Mesothelial cell of epicardium (in vitro differentiated cells): ENCODE data around the gene RAB26. TPM values are rescaled to one million over a fixed set of nuclear protein-coding genes. Genes with fewer than 3 reads are reported as not detected.

Experiments
- DNase-seq, 2 experiments: peaks; one replicate each; pipeline ENCODE4 v3.0.0; 2021; ENCODE audit warnings: low spot score in 2 of 2; ENCODE audit not compliant: unreplicated experiment in 2 of 2
- H3K27ac Mint-ChIP-seq: 2 replicates; pipeline ENCODE4 v1.8.0; 2021; ENCODE audit warnings: mixed read lengths
- H3K27me3 Mint-ChIP-seq: 2 replicates; pipeline ENCODE4 v1.8.0; 2021; ENCODE audit warnings: low read depth, mixed read lengths
- H3K36me3 Mint-ChIP-seq: 2 replicates; pipeline ENCODE4 v1.8.0; 2021; ENCODE audit warnings: mixed read lengths
- H3K4me1 Mint-ChIP-seq: 2 replicates; pipeline ENCODE4 v1.8.0; 2021; ENCODE audit warnings: mixed read lengths
- H3K4me3 Mint-ChIP-seq: 2 replicates; pipeline ENCODE4 v1.8.0; 2021; ENCODE audit warnings: mild to moderate bottlenecking, moderate library complexity, mixed read lengths
- H3K9me3 Mint-ChIP-seq: 2 replicates; pipeline ENCODE4 v1.8.0; 2021; ENCODE audit warnings: mixed read lengths
- CTCF ChIP-seq: fragments of 200-600 bp; sonication (generic); IDR thresholded peaks from one replicate; pipeline ENCODE4 v1.5.0; 2021; ENCODE audit warnings: antibody characterized with exemption; ENCODE audit not compliant: unreplicated experiment
- total RNA-seq: library from RNA; stranded (reverse); gene quantifications from 3 replicates; pipeline ENCODE4 v1.2.1, GENCODE V29; 2021

RAB26 gene
- total RNA-seq, 1 donor from 2014 or later, result 1.5 TPM

GRCh38 chr16:2181952-2182351 lies 33.5 kb downstream of the RAB26 start:
- TF ChIP-seq CTCF, result no peak
- Mint-ChIP-seq H3K4me1 (no peaks in the 10 kb centered on the region), H3K27ac (no peak overlapping the region), H3K27me3 (no peaks in the 10 kb centered on the region), H3K4me3 (no peak overlapping the region), H3K36me3 (peaks cover 6% of the 10 kb centered on the region), H3K9me3 (no peaks in the 10 kb centered on the region)
- no peak for DNase-seq

- Mint-ChIP-seq H3K9me3 (no peaks in the 10 kb centered on the region), H3K27me3 (no peaks in the 10 kb centered on the region), H3K36me3 (peaks cover 2% of the 10 kb centered on the region), H3K4me3 (no peak overlapping the region), H3K4me1 (no peaks in the 10 kb centered on the region), H3K27ac (no peak overlapping the region)
- no peak for DNase-seq
- TF ChIP-seq CTCF, result no peak
Observed at GRCh38 chr16:2183671-2184070, 35.2 kb downstream of the RAB26 start.

- no peak overlapping the region for H3K4me3 Mint-ChIP-seq
Observed at GRCh38 chr16:2184346-2184745, 35.9 kb downstream of the RAB26 start.

GRCh38 chr16:2184962-2185361 lies 36.5 kb downstream of the RAB26 start:
- H3K4me3 Mint-ChIP-seq, result no peak overlapping the region
- no peak for TF ChIP-seq CTCF
- DNase-seq, result no peak
- no peaks in the 10 kb centered on the region for H3K27me3 Mint-ChIP-seq
- H3K9me3 Mint-ChIP-seq, result no peaks in the 10 kb centered on the region
- no peak overlapping the region for H3K27ac Mint-ChIP-seq
- H3K4me1 Mint-ChIP-seq, result no peaks in the 10 kb centered on the region
- peaks cover 2% of the 10 kb centered on the region for H3K36me3 Mint-ChIP-seq

More at GRCh38 chr16:2184346-2184745, 35.9 kb downstream of the RAB26 start:
- no peak for TF ChIP-seq CTCF
- Mint-ChIP-seq H3K9me3 (no peaks in the 10 kb centered on the region), H3K27ac (no peak overlapping the region), H3K36me3 (peaks cover 2% of the 10 kb centered on the region), H3K4me1 (no peaks in the 10 kb centered on the region), H3K27me3 (no peaks in the 10 kb centered on the region)
- DNase-seq, result no peak

GRCh38 chr16:2186064-2186463 lies 37.6 kb downstream of the RAB26 start:
- H3K27me3 Mint-ChIP-seq, result no peaks in the 10 kb centered on the region
- no peak overlapping the region for H3K4me3 Mint-ChIP-seq
- no peaks in the 10 kb centered on the region for H3K4me1 Mint-ChIP-seq
- H3K9me3 Mint-ChIP-seq, result no peaks in the 10 kb centered on the region
- no peak for DNase-seq
- TF ChIP-seq CTCF, result no peak
- no peak overlapping the region for H3K27ac Mint-ChIP-seq
- H3K36me3 Mint-ChIP-seq, result peaks cover 2% of the 10 kb centered on the region

- no peaks in the 10 kb centered on the region for H3K27me3 Mint-ChIP-seq
- TF ChIP-seq CTCF, result no peak
Observed at GRCh38 chr16:2186505-2186904, 38.1 kb downstream of the RAB26 start.

More at GRCh38 chr16:2186505-2186904, 38.1 kb downstream of the RAB26 start:
- peaks cover 2% of the 10 kb centered on the region for H3K36me3 Mint-ChIP-seq
- H3K9me3 Mint-ChIP-seq, result no peaks in the 10 kb centered on the region
- H3K4me3 Mint-ChIP-seq, result no peak overlapping the region
- no peak overlapping the region for H3K27ac Mint-ChIP-seq
- no peak for DNase-seq
- no peaks in the 10 kb centered on the region for H3K4me1 Mint-ChIP-seq
